Ovary (tissue), 3 donors: ENCODE measurements around the gene CDKAL1.

Experiments
- CTCF ChIP-seq, 3 donors: fragments of 450-650 bp in 2 of 3; fragments of 200-600 bp in 1 of 3; IDR thresholded peaks; one replicate each; pipeline versions ENCODE4 v1.5.1 to v1.8.0; 2016 to 2022; ENCODE audit warnings: antibody characterized with exemption in 3 of 3, mild to moderate bottlenecking in 1 of 3
- EP300 ChIP-seq: sonication (generic); formaldehyde crosslinking; IDR thresholded peaks from one replicate; pipeline ENCODE4 v1.6.1; 2017; ENCODE audit warnings: antibody characterized with exemption
- POLR2A ChIP-seq: fragments of 450-650 bp; IDR thresholded peaks from one replicate; pipeline ENCODE4 v1.6.1; 2017; ENCODE audit warnings: antibody characterized with exemption, mild to moderate bottlenecking, moderate library complexity
- donor health status: DM: no; HTN: no; CAD: no.

GRCh38 chr6:20696676-20697075 lies 162.4 kb downstream of the CDKAL1 start:
- TF ChIP-seq POLR2A (no peak), CTCF (IDR thresholded peaks at IDR 0.05) (no peak), EP300 (no peak)
